ENCODE results near the gene GNAO1. TPM values are rescaled to one million over a fixed set of nuclear protein-coding genes. Genes with fewer than 3 reads are reported as not detected.

The GNAO1 gene
- total and polyA plus RNA-seq, 9 of the 15 experiments (the other 6 are each of a cell fraction or from before 2014, with no cell fraction given): 0.07 to 0.42 (median 0.08) TPM; not detected in 5

DNA sequence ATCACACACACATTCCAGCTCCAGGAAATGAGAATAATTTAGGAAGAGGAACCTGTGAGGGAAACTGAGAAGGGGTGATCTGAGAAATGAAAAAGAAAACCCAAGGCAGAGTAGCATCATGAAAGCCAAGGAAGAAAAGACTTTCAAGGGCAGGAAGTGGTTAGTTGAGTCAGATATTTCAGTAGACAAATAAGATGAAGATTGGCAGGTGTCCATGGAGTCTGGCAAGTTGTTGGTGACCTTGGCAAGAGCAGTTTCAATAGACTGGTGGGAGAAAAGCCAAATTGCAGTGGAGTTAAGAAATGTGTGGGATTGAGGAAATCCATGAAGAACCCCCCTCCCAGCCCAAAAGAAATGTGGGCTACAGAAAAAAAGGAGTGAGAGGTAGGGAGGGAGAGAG, 10.7 kb downstream of the GNAO1 start:
- no peaks in the 10 kb centered on the region for H3K36me3 ChIP-seq (ENCODE audit: control insufficient read depth, insufficient read depth, low read length)
- no peaks in the 10 kb centered on the region for H3K4me1 ChIP-seq (replicated peaks in 1 of 2; ENCODE audit: control insufficient read depth in 2 of 2, insufficient read depth in 2 of 2, low read length in 2 of 2)
- no peaks in the 10 kb centered on the region for H4K20me1 ChIP-seq (replicated peaks; ENCODE audit: control insufficient read depth, insufficient read depth, low read length)
- H3K27me3 ChIP-seq (ENCODE audit: control insufficient read depth in 2 of 2, insufficient read depth in 2 of 2, low read length in 2 of 2): peaks cover under 1 to 13% of the 10 kb centered on the region in 2 experiments; a peak in 4 of 5 replicates
- no peaks in the 10 kb centered on the region for H3K79me2 ChIP-seq (ENCODE audit: control insufficient read depth, insufficient read depth, low read length)
- ChIA-PET POLR2A (interaction anchor here (0.6 kb wide), 1 partner anchor 11 kb away, joined by 3 read pairs; the partner anchor contains the start of gene GNAO1), CTCF (ENCODE audit: low intra/inter-chr PET ratio) (no interaction called here)
- no TSS peak for BruUV-seq (replicated peaks)
- H3K9me3 ChIP-seq (replicated peaks; ENCODE audit: control insufficient read depth, insufficient read depth, low read depth, low read length): no peaks in the 10 kb centered on the region
- no peak overlapping the region for H2AFZ ChIP-seq (ENCODE audit: low read depth, low read length)
- no peak overlapping the region for H3K9ac ChIP-seq (ENCODE audit: insufficient read depth in 1 of 2, low read depth in 2 of 2, low read length in 2 of 2)
- in situ Hi-C loops (cut with MboI) (no loop called here), intact Hi-C loops (cut with micrococcal nuclease) (loop anchor here (10.0 kb wide), 1 partner anchor 113 kb away; no protein-coding TSS in a partner anchor)
- FAIRE-seq (no peak), ATAC-seq (no peak), DNase-seq (ENCODE audit: extremely low read depth in 1 of 4, low spot score in 3 of 4) (no peak)
- no peak overlapping the region for H3K4me3 ChIP-seq
- no peak overlapping the region for H3K4me2 ChIP-seq (ENCODE audit: insufficient read depth, low read length)
- TF ChIP-seq ZNF780A (CRISPR knock-in tag; IDR thresholded peaks at IDR 0.05) (no peak), STAT5A (IDR thresholded peaks at IDR 0.05; ENCODE audit: borderline replicate concordance, low read length) (no peak), POLR2A (conservative IDR thresholded peaks at IDR 0.05) (no peak), STAT5B (CRISPR knock-in tag; IDR thresholded peaks at IDR 0.05) (no peak), HDGF (IDR thresholded peaks at IDR 0.05) (no peak), HNRNPK (IDR thresholded peaks at IDR 0.05; ENCODE audit: low read depth, low read length, poor library complexity, severe bottlenecking) (no peak), MEIS2 (IDR thresholded peaks at IDR 0.05; ENCODE audit: partially characterized antibody) (no peak), MIER1 (IDR thresholded peaks at IDR 0.05; ENCODE audit: low read depth) (no peak), DIDO1 (tag; IDR thresholded peaks at IDR 0.05; ENCODE audit: low read depth) (no peak), SIN3B (IDR thresholded peaks at IDR 0.05; ENCODE audit: low read depth) (no peak), ZNF766 (CRISPR knock-in tag; conservative IDR thresholded peaks at IDR 0.05) (no peak), ZNF717 (CRISPR knock-in tag; IDR thresholded peaks at IDR 0.05) (no peak), ZNF561 (CRISPR knock-in tag; conservative IDR thresholded peaks at IDR 0.05) (no peak)
- TF ChIP-seq, protein P1, sequence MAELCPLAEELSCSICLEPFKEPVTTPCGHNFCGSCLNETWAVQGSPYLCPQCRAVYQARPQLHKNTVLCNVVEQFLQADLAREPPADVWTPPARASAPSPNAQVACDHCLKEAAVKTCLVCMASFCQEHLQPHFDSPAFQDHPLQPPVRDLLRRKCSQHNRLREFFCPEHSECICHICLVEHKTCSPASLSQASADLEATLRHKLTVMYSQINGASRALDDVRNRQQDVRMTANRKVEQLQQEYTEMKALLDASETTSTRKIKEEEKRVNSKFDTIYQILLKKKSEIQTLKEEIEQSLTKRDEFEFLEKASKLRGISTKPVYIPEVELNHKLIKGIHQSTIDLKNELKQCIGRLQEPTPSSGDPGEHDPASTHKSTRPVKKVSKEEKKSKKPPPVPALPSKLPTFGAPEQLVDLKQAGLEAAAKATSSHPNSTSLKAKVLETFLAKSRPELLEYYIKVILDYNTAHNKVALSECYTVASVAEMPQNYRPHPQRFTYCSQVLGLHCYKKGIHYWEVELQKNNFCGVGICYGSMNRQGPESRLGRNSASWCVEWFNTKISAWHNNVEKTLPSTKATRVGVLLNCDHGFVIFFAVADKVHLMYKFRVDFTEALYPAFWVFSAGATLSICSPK (IDR thresholded peaks at IDR 0.05; ENCODE audit: borderline replicate concordance): no peak
- TF ChIP-seq, protein P2, sequence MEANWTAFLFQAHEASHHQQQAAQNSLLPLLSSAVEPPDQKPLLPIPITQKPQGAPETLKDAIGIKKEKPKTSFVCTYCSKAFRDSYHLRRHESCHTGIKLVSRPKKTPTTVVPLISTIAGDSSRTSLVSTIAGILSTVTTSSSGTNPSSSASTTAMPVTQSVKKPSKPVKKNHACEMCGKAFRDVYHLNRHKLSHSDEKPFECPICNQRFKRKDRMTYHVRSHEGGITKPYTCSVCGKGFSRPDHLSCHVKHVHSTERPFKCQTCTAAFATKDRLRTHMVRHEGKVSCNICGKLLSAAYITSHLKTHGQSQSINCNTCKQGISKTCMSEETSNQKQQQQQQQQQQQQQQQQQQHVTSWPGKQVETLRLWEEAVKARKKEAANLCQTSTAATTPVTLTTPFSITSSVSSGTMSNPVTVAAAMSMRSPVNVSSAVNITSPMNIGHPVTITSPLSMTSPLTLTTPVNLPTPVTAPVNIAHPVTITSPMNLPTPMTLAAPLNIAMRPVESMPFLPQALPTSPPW (CRISPR knock-in tag; IDR thresholded peaks at IDR 0.05): no peak
- TF ChIP-seq, protein P3, sequence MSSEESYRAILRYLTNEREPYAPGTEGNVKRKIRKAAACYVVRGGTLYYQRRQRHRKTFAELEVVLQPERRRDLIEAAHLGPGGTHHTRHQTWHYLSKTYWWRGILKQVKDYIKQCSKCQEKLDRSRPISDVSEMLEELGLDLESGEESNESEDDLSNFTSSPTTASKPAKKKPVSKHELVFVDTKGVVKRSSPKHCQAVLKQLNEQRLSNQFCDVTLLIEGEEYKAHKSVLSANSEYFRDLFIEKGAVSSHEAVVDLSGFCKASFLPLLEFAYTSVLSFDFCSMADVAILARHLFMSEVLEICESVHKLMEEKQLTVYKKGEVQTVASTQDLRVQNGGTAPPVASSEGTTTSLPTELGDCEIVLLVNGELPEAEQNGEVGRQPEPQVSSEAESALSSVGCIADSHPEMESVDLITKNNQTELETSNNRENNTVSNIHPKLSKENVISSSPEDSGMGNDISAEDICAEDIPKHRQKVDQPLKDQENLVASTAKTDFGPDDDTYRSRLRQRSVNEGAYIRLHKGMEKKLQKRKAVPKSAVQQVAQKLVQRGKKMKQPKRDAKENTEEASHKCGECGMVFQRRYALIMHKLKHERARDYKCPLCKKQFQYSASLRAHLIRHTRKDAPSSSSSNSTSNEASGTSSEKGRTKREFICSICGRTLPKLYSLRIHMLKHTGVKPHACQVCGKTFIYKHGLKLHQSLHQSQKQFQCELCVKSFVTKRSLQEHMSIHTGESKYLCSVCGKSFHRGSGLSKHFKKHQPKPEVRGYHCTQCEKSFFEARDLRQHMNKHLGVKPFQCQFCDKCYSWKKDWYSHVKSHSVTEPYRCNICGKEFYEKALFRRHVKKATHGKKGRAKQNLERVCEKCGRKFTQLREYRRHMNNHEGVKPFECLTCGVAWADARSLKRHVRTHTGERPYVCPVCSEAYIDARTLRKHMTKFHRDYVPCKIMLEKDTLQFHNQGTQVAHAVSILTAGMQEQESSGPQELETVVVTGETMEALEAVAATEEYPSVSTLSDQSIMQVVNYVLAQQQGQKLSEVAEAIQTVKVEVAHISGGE (CRISPR knock-in tag; IDR thresholded peaks at IDR 0.05): no peak
- TF ChIP-seq, protein P4, sequence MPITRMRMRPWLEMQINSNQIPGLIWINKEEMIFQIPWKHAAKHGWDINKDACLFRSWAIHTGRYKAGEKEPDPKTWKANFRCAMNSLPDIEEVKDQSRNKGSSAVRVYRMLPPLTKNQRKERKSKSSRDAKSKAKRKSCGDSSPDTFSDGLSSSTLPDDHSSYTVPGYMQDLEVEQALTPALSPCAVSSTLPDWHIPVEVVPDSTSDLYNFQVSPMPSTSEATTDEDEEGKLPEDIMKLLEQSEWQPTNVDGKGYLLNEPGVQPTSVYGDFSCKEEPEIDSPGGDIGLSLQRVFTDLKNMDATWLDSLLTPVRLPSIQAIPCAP (CRISPR knock-in tag; IDR thresholded peaks at IDR 0.05; ENCODE audit: borderline replicate concordance): no peak
- H3K27ac ChIP-seq (ENCODE audit: extremely low read depth, low read depth, low read length): no peak overlapping the region
- H3K9me1 ChIP-seq (ENCODE audit: control insufficient read depth, insufficient read depth, low read length): no peaks in the 10 kb centered on the region
